K562 (cell line): ENCODE results near the gene NR5A2. TPM values are rescaled to one million over a fixed set of nuclear protein-coding genes. Genes with fewer than 3 reads are reported as not detected.

Experiments used
- ATAC-seq: fragments of 200-7000 bp; cut with Tn5 transposase; 3 replicates; pipeline ENCODE4 v1.9.1; 2020; ENCODE audit warnings: moderate library complexity
- BruUV-seq: library from RNA; stranded (reverse); fragments of 400-500 nt; replicated peaks from 2 replicates; lab custom pipeline; 2021; lab: Mats Ljungman, UMichigan
- CTCF ChIA-PET: fragments of 300-600 bp; formaldehyde crosslinking; extraction: SDS; loops from one replicate; lab custom pipeline; 2021; ENCODE audit warnings: low intra/inter-chr PET ratio; lab: Yijun Ruan, JAX
- POLR2A ChIA-PET: fragments of 300-600, 350-650 bp; sonication (Branson Sonifier 250); formaldehyde crosslinking; extraction: SDS; loops from one replicate; lab custom pipeline; 2021; ENCODE audit warnings: antibody characterized with exemption, inconsistent platforms; lab: Yijun Ruan, JAX
- DNase-seq, 4 experiments: peaks; one replicate each; pipeline versions ENCODE4 v3.0.0 to v3.0.0-alpha.2; 2011 to 2018; ENCODE audit warnings: low spot score in 3 of 4, mixed read lengths in 3 of 4; ENCODE audit errors: extremely low read depth in 1 of 4
- FAIRE-seq: peaks from 2 replicates; lab custom pipeline; 2011; peaks lifted over from hg19 to GRCh38; lab: Jason Lieb, UNC
- H2AFZ ChIP-seq: 2 replicates; pipeline ENCODE4 v1.6.0; 2011; ENCODE audit warnings: low read depth, low read length, control low read depth, inconsistent platforms
- H3K27ac ChIP-seq: fragments of 200-600 bp; 3 replicates; pipeline ENCODE4 v1.8.0; 2011; ENCODE audit warnings: low read depth, mild to moderate bottlenecking, control low read depth, inconsistent platforms, low read length, moderate library complexity, mixed read lengths; ENCODE audit errors: extremely low read depth
- H3K27me3 ChIP-seq, 2 experiments: fragments of 300-600 bp in 1 of 2; 2 replicates in 1 of 2; 3 replicates in 1 of 2; pipeline versions ENCODE4 v1.6.0 to v1.8.0; 2011; ENCODE audit warnings: inconsistent platforms in 2 of 2, low read length in 2 of 2, mild to moderate bottlenecking in 1 of 2, mixed read lengths in 1 of 2, moderate library complexity in 1 of 2; ENCODE audit not compliant: control insufficient read depth in 2 of 2, insufficient read depth in 2 of 2
- H3K36me3 ChIP-seq: fragments of 300-600 bp; 3 replicates; pipeline ENCODE4 v1.8.0; 2011; ENCODE audit warnings: mild to moderate bottlenecking, low read length, inconsistent platforms; ENCODE audit not compliant: control insufficient read depth, insufficient read depth
- H3K4me1 ChIP-seq, 2 experiments: fragments of 200-600 bp in 1 of 2; replicated peaks in 1 of 2; 2 replicates in 1 of 2; 3 replicates in 1 of 2; pipeline versions ENCODE4 v1.5.1 to v1.8.0; 2011; ENCODE audit warnings: inconsistent platforms in 2 of 2, low read length in 2 of 2, mild to moderate bottlenecking in 1 of 2, mixed read lengths in 1 of 2, moderate library complexity in 1 of 2; ENCODE audit not compliant: control insufficient read depth in 2 of 2, insufficient read depth in 2 of 2
- H3K4me2 ChIP-seq: 2 replicates; pipeline ENCODE4 v1.6.1; 2011; ENCODE audit warnings: low read length, control low read depth, inconsistent platforms, mixed read lengths; ENCODE audit not compliant: insufficient read depth
- H3K4me3 ChIP-seq: fragments of 200-600 bp; sonication (generic), shearing (Covaris generic); 2 replicates; pipeline ENCODE4 v1.5.1; 2016; ENCODE audit warnings: control low read depth, inconsistent platforms
- H3K79me2 ChIP-seq: fragments of 200-600 bp; 3 replicates; pipeline ENCODE4 v1.8.0; 2011; ENCODE audit warnings: low read length, inconsistent platforms; ENCODE audit not compliant: control insufficient read depth, insufficient read depth
- H3K9ac ChIP-seq, 2 experiments: 2 replicates each; pipeline versions ENCODE4 v1.6.0 to v1.6.1; 2011; ENCODE audit warnings: low read depth in 2 of 2, low read length in 2 of 2, control low read depth in 1 of 2, inconsistent platforms in 1 of 2, mild to moderate bottlenecking in 1 of 2, mixed read lengths in 1 of 2; ENCODE audit not compliant: insufficient read depth in 1 of 2
- H3K9me1 ChIP-seq: one replicate; pipeline ENCODE4 v1.6.0; 2011; ENCODE audit warnings: inconsistent platforms, mild to moderate bottlenecking, low read length, moderate library complexity; ENCODE audit not compliant: control insufficient read depth, insufficient read depth
- H3K9me3 ChIP-seq: replicated peaks from 2 replicates; pipeline ENCODE4 v1.5.1; 2011; ENCODE audit warnings: low read depth, low read length, inconsistent platforms; ENCODE audit not compliant: control insufficient read depth, insufficient read depth
- H4K20me1 ChIP-seq: replicated peaks from 2 replicates; pipeline ENCODE4 v1.6.1; 2011; ENCODE audit warnings: low read length, inconsistent platforms, mixed read lengths; ENCODE audit not compliant: control insufficient read depth, insufficient read depth
- CTCFL ChIP-seq: IDR thresholded peaks from 2 replicates; pipeline ENCODE4 v1.6.1; 2011; ENCODE audit warnings: borderline replicate concordance, low read depth, mild to moderate bottlenecking, moderate library complexity, low read length; ENCODE audit not compliant: insufficient read depth, poor library complexity, severe bottlenecking
- ELK3 ChIP-seq: fragments of 450-650 bp; formaldehyde crosslinking; IDR thresholded peaks from 2 replicates; pipeline ENCODE4 v1.4.0; 2020; ENCODE audit warnings: mild to moderate bottlenecking
- FOXP4 ChIP-seq: sonication (generic); formaldehyde crosslinking; IDR thresholded peaks from 2 replicates; pipeline ENCODE4 v1.8.0; 2022; ENCODE audit warnings: mild to moderate bottlenecking, missing genetic modification reagents, borderline replicate concordance
- HCFC1 ChIP-seq: IDR thresholded peaks from 2 replicates; pipeline ENCODE4 v1.6.1; 2012; ENCODE audit warnings: low read depth, low read length, improper control_type of control experiment
- KAT7 ChIP-seq: sonication (generic); formaldehyde crosslinking; IDR thresholded peaks from 2 replicates; pipeline ENCODE4 v1.8.0; 2022; ENCODE audit warnings: missing genetic modification reagents, mild to moderate bottlenecking, borderline replicate concordance
- MAFK ChIP-seq: IDR thresholded peaks from 2 replicates; pipeline ENCODE4 v1.6.1; 2011; ENCODE audit warnings: low read length, improper control_type of control experiment
- MTA3 ChIP-seq: fragments of 450-650 bp; formaldehyde crosslinking; IDR thresholded peaks from 2 replicates; pipeline ENCODE4 v1.6.1; 2017; ENCODE audit warnings: mild to moderate bottlenecking, borderline replicate concordance
- NFXL1 ChIP-seq: fragments of 450-650 bp; formaldehyde crosslinking; IDR thresholded peaks from 2 replicates; pipeline ENCODE4 v1.4.0; 2021; ENCODE audit warnings: mild to moderate bottlenecking
- NRF1 ChIP-seq, 2 experiments: fragments of 450-650 bp; IDR thresholded peaks in 1 of 2; conservative IDR thresholded peaks in 1 of 2; 2 replicates each; pipeline ENCODE4 v1.6.1; 2014; ENCODE audit warnings: mild to moderate bottlenecking in 2 of 2
- RBM34 ChIP-seq: fragments of 200-400 bp; formaldehyde crosslinking; IDR thresholded peaks from 2 replicates; pipeline ENCODE4 v1.6.1; 2018; ENCODE audit warnings: low read length, borderline replicate concordance; ENCODE audit not compliant: insufficient read depth
- STAG1 ChIP-seq: sonication (generic); formaldehyde crosslinking; IDR thresholded peaks from 2 replicates; pipeline ENCODE4 v1.5.0; 2020; ENCODE audit warnings: missing genetic modification reagents, borderline replicate concordance
- THRAP3 ChIP-seq: fragments of 450-650 bp; IDR thresholded peaks from 2 replicates; pipeline ENCODE4 v1.6.1; 2016; ENCODE audit warnings: mild to moderate bottlenecking, inconsistent platforms, borderline replicate concordance
- ZNF217 ChIP-seq: sonication (generic); formaldehyde crosslinking; IDR thresholded peaks from 2 replicates; pipeline ENCODE4 v1.8.0; 2022; ENCODE audit warnings: mild to moderate bottlenecking, missing genetic modification reagents
- ZNF311 ChIP-seq: fragments of 250-450 bp; sonication (Bioruptor Pico); IDR thresholded peaks from 2 replicates; pipeline ENCODE4 v1.4.0; 2020; ENCODE audit warnings: mild to moderate bottlenecking, moderate library complexity
- ZNF561 ChIP-seq: fragments of 450-650 bp; formaldehyde crosslinking; conservative IDR thresholded peaks from 2 replicates; pipeline ENCODE4 v1.4.0; 2020; ENCODE audit warnings: mild to moderate bottlenecking, moderate library complexity
- ZNF76 ChIP-seq: fragments of 250-450 bp; sonication (Bioruptor Pico); IDR thresholded peaks from 2 replicates; pipeline ENCODE4 v1.4.0; 2020; ENCODE audit warnings: mild to moderate bottlenecking, moderate library complexity, borderline replicate concordance
- ZNF766 ChIP-seq: fragments of 200-800 bp; sonication (Bioruptor generic); conservative IDR thresholded peaks from 2 replicates; pipeline ENCODE4 v1.6.1; 2016; ENCODE audit warnings: missing genetic modification characterization, missing compliant biosample characterization
- WGBS: fragments of 100-300 bp; shearing (Covaris generic); methylation state at CpG from one replicate; pipeline ENCODE4 v1.1.6; 2016; ENCODE audit warnings: low coverage, mixed read lengths; ENCODE audit not compliant: insufficient coverage; ENCODE audit errors: missing lambda C conversion rate; 5-methylcytosine and 5-hydroxymethylcytosine counted together
- in situ Hi-C: fragments of 300-500 bp; cut with MboI; formaldehyde crosslinking; loops from 4 replicates; pipeline ENCODE4 v1.15.0; 2018; ENCODE audit warnings: inconsistent platforms, mixed read lengths
- intact Hi-C: fragments of 100-400 bp; cut with micrococcal nuclease; formaldehyde crosslinking; loops from 2 replicates; pipeline ENCODE4 v1.14.2; 2022
- polyA plus RNA-seq, 8 experiments: library from polyadenylated mRNA; depleted of rRNA in 4 of 8; stranded (reverse) in 5 of 8; unstranded in 3 of 8; fragments of >200 nt; fragmentation: Nextera tagmentation in 2 of 8; fragmentation: Illumina TruSeq in 1 of 8; extraction: Ambion mirVana in 2 of 8; extraction: Trizol in 1 of 8; gene quantifications; 2 replicates each; pipeline versions ENCODE4 v1.2.1 to v1.2.3, GENCODE V29; 2011 to 2014; ENCODE audit warnings: inconsistent platforms in 1 of 8, missing spikeins in 1 of 8
- total RNA-seq, 7 experiments: library from RNA; depleted of rRNA in 6 of 7; stranded (reverse); fragments of >200 nt in 6 of 7; fragmentation: Illumina TruSeq in 2 of 7; extraction: Trizol in 2 of 7; gene quantifications; 2 replicates each; pipeline versions ENCODE4 v1.2.1 to v1.2.3, GENCODE V29; 2011 to 2021; ENCODE audit warnings: low replicate concordance in 1 of 7

Gene NR5A2
- total and polyA plus RNA-seq, 9 of the 15 experiments (the other 6 are each of a cell fraction or from before 2014, with no cell fraction given) = 0.13 to 0.40 (median 0.29) TPM

GRCh38 chr1:200213921-200214320, 186.4 kb downstream of the NR5A2 start (continued):
- TF ChIP-seq FOXP4 (CRISPR knock-in tag) = no peak
- no peak for TF ChIP-seq NFXL1 (CRISPR knock-in tag)
- no peak for TF ChIP-seq RBM34
- no peak for TF ChIP-seq THRAP3
- no peak for TF ChIP-seq ZNF217 (CRISPR knock-in tag)
- TF ChIP-seq, all 486 proteins: peak for 0

GRCh38 chr1:200215350-200215749, 187.8 kb downstream of the NR5A2 start:
- H3K36me3 ChIP-seq = no peaks in the 10 kb centered on the region
- POLR2A ChIA-PET = interaction anchor here (1.0 kb wide), 1 partner anchor 12 kb away, joined by 3 read pairs; no protein-coding TSS in a partner anchor
- no peak overlapping the region for H3K9ac ChIP-seq
- DNase-seq (no peak), ATAC-seq (no peak), FAIRE-seq (no peak)
- H3K27me3 ChIP-seq = peaks cover 3 to 8% of the 10 kb centered on the region in 2 experiments; a peak in 2 of 5 replicates
- BruUV-seq = no TSS peak
- H3K4me2 ChIP-seq = no peak overlapping the region
- H3K9me3 ChIP-seq = no peaks in the 10 kb centered on the region; the same call in 1 of the 2 replicates
- CTCF ChIA-PET = no interaction called here
- H3K9me1 ChIP-seq = no peaks in the 10 kb centered on the region
- 7% methylated on average over 2 of the region's 2 CpGs for WGBS
- H3K79me2 ChIP-seq = no peaks in the 10 kb centered on the region
- H3K27ac ChIP-seq = no peak overlapping the region
- in situ Hi-C loops (no loop called here), intact Hi-C loops (no loop called here)
- no peak overlapping the region for H2AFZ ChIP-seq
- peaks cover 0 to 3% of the 10 kb centered on the region in 2 experiments; a peak in 1 of 5 replicates for H3K4me1 ChIP-seq
- H3K4me3 ChIP-seq = no peak overlapping the region
- no peaks in the 10 kb centered on the region for H4K20me1 ChIP-seq
- TF ChIP-seq MAFK (no peak), ELK3 (CRISPR knock-in tag) (no peak), KAT7 (CRISPR knock-in tag) (no peak), ZNF561 (CRISPR knock-in tag) (no peak), ZNF311 (CRISPR knock-in tag) (no peak), ZNF76 (CRISPR knock-in tag) (no peak), HCFC1 (no peak), STAG1 (no peak), CTCFL (no peak), NRF1 (conservative IDR thresholded peaks at IDR 0.05 in 1 of 2, IDR thresholded peaks at IDR 0.05 in 1 of 2) (no peak), ZNF766 (CRISPR knock-in tag) (no peak), MTA3 (no peak)
